Measurements from ENCODE around the gene R3HDM4.

GRCh38 chr19:929203-929890 is 16.3 kb upstream of the R3HDM4 start:
- TF ChIP-seq, protein P1, sequence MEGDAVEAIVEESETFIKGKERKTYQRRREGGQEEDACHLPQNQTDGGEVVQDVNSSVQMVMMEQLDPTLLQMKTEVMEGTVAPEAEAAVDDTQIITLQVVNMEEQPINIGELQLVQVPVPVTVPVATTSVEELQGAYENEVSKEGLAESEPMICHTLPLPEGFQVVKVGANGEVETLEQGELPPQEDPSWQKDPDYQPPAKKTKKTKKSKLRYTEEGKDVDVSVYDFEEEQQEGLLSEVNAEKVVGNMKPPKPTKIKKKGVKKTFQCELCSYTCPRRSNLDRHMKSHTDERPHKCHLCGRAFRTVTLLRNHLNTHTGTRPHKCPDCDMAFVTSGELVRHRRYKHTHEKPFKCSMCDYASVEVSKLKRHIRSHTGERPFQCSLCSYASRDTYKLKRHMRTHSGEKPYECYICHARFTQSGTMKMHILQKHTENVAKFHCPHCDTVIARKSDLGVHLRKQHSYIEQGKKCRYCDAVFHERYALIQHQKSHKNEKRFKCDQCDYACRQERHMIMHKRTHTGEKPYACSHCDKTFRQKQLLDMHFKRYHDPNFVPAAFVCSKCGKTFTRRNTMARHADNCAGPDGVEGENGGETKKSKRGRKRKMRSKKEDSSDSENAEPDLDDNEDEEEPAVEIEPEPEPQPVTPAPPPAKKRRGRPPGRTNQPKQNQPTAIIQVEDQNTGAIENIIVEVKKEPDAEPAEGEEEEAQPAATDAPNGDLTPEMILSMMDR (IDR thresholded peaks at IDR 0.05; ENCODE audit: insufficient read depth, low read depth, low read length), result no peak
- TF ChIP-seq EZH2 (IDR thresholded peaks at IDR 0.05; ENCODE audit: insufficient read depth, low read length), result no peak
